ENCODE data around the gene KLRC3.
"Not testable (repeated sequence)": the region's sequence is repeated elsewhere in the genome, so short reads cannot be mapped to it uniquely, and the experiment has no call there.

DNA sequence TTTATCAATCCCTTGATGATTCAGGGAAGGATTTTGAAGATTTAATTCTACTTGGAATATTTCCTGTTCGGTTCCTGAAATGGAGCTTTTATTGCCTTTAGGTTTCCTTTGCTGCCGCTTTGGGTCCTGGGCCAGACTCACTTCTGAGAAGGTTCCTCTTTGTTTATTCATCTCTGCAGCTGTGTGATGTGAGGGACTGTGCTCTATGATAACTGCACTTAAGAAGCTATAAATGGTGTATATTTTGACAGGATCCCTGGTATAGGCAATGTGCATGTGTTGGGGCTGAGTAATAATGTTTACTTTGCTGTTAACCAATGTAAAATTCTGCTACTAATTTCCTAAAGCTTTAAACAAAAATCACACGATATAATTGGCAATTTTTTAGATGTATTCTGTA, 15.4 kb upstream of the KLRC3 start, which contains the start of gene KLRC2:
- TF ChIP-seq NRF1 (conservative IDR thresholded peaks at IDR 0.05; ENCODE audit: low read depth, low read length); EGR1 (IDR thresholded peaks at IDR 0.05; ENCODE audit: borderline replicate concordance in 1 of 2, low read depth in 2 of 2, low read length in 2 of 2): not testable (repeated sequence)
